Kidney capillary endothelial cell (primary cell): ENCODE data around the gene KCNJ2.

ENCODE experiments used
- DNase-seq: peaks from one replicate; pipeline ENCODE4 v3.0.0-alpha.2; 2018; ENCODE audit warnings: low spot score

KCNJ2 gene

GRCh38 chr17:70159980-70160379 lies 9.4 kb upstream of the KCNJ2 start:
- DNase-seq = no peak

GRCh38 chr17:70161519-70161918 lies 7.8 kb upstream of the KCNJ2 start:
- no peak for DNase-seq

- no peak for DNase-seq
Observed at GRCh38 chr17:70165383-70165782, 3.9 kb upstream of the KCNJ2 start.

- peak; percentile 53 for DNase-seq
Observed at GRCh38 chr17:70166615-70167014, 2.7 kb upstream of the KCNJ2 start.

- peak; percentile 77 for DNase-seq
Observed at GRCh38 chr17:70168044-70168976, 1.0 kb upstream of the KCNJ2 start.

GRCh38 chr17:70169709-70170597 lies 621 bp downstream of the KCNJ2 start:
- no peak for DNase-seq

- DNase-seq = no peak
Observed at GRCh38 chr17:70171159-70171558, 1.8 kb downstream of the KCNJ2 start.

- no peak for DNase-seq
Observed at GRCh38 chr17:70172449-70172848, 3.1 kb downstream of the KCNJ2 start.

GRCh38 chr17:70172923-70173322 lies 3.6 kb downstream of the KCNJ2 start:
- DNase-seq = no peak

- no peak for DNase-seq
Observed at GRCh38 chr17:70173681-70174080, 4.3 kb downstream of the KCNJ2 start.

GRCh38 chr17:70181376-70181775 lies 12.0 kb downstream of the KCNJ2 start:
- DNase-seq = no peak

- DNase-seq = no peak
Observed at GRCh38 chr17:70181866-70182265, 12.5 kb downstream of the KCNJ2 start.

GRCh38 chr17:70183508-70183907 lies 14.2 kb downstream of the KCNJ2 start:
- no peak for DNase-seq

GRCh38 chr17:70184207-70184606 lies 14.9 kb downstream of the KCNJ2 start:
- no peak for DNase-seq

- DNase-seq = peak; percentile 63
Observed at GRCh38 chr17:70184770-70185169, 15.4 kb downstream of the KCNJ2 start.

GRCh38 chr17:70185285-70185684 lies 16.0 kb downstream of the KCNJ2 start:
- DNase-seq = no peak

GRCh38 chr17:70187383-70187782 lies 18.1 kb downstream of the KCNJ2 start:
- DNase-seq = peak; percentile 33

- DNase-seq = no peak
Observed at GRCh38 chr17:70190959-70191805, 21.9 kb downstream of the KCNJ2 start.

GRCh38 chr17:70195091-70195490 lies 25.8 kb downstream of the KCNJ2 start:
- no peak for DNase-seq

- no peak for DNase-seq
Observed at GRCh38 chr17:70201872-70202419, 32.6 kb downstream of the KCNJ2 start.

- DNase-seq = no peak
Observed at GRCh38 chr17:70202840-70203239, 33.5 kb downstream of the KCNJ2 start.

- no peak for DNase-seq
Observed at GRCh38 chr17:70204431-70204830, 35.1 kb downstream of the KCNJ2 start.
